ENCODE results near the gene EMC10.

Gene EMC10

DNA sequence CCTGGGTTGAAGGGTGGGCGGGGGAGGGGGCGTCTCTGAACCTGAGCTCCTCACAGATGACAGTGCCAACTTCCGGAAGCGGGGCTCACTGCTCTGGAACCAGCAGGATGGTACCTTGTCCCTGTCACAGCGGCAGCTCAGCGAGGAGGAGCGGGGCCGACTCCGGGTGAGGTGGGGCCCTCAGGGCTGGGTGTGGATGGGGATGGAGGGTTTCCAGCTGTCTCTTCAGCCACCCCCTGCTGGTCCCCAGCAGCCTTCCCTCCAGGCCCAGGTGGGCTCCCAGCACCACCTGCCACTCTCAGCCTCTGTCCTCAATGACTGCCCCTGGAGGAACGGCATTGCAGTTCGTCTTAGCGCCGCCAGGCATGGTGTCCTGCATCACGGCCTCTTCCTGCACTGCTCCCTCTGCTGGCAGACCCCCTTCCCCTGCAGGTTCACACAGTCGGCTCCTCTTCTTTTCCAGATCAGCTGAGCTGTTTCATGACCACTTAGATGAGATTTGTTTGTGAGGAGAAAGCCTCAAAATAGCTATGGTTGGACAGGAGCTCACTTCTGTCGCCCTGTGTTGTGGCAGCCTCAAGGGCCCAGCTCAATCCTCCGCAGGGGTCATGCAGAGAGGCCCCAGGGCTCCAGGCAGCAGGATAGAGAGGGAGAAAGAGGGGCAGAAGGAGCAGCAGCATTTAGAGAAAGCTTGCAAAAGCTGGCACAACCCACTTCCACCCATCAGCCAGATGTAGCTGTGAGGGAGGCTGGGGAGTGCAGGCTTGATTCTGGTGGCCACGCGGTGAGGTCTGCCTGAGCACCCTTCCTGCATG lies 2.8 kb downstream of the EMC10 start:
- no peak for DNase-seq (ENCODE audit: low spot score)

DNA sequence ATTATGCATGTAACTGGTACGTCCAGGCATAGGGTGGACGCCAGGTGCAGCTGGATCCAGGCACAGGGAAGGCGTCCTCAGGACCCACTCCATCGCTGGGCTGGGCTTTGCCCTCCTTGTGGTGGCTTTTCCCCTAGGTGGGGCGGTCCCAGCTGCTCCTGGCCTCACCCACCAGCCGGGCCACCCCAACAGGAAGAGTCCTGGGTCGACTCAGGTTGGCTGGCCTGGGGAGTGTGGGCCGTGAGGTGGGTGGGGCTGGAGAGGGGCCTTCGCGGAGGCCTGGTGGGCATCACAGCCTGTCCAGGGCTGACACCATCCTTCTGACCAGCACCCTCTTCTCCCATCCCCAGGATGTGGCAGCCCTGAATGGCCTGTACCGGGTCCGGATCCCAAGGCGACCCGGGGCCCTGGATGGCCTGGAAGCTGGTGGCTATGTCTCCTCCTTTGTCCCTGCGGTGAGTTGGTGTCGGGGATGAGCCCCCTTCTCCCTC lies 3.5 kb downstream of the EMC10 start:
- no peak for DNase-seq (ENCODE audit: low spot score)

GRCh38 chr19:50480281-50481111 lies 4.2 kb downstream of the EMC10 start:
- no peak for DNase-seq (ENCODE audit: low spot score)

GRCh38 chr19:50481351-50482149 lies 5.2 kb downstream of the EMC10 start:
- DNase-seq (ENCODE audit: low spot score), result no peak

DNA sequence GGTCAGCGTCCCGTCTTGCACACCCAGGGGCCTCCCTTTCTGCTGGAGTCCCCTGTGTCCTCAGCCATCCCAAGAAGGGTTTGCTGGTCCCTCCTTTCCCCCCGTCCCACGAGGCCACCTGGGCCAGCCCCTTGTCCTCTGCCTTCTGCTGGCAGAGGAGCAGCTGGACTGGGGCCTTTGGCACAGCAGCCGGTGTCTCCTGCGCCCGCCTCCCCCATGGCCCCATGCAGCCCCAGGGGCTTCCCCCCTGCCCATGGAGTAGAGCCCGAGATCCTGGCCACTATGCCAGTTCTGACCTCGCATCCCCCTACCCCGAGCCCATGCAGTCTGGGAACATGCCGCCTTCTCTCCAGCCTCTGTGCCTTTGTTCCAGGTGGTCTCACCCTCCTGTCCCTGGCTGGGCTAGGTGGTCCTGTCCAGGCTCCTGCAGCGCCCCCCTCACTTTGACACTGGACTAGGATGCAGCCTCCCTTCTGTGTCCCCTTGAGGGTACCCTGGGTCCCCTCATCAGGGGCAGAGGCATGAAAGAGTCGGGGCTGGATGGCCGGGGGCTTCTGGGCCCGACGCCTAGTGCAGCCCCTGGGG lies 6.1 kb downstream of the EMC10 start:
- DNase-seq (ENCODE audit: low spot score), result no peak

GRCh38 chr19:50482916-50483315 lies 6.6 kb downstream of the EMC10 start:
- no peak for DNase-seq (ENCODE audit: low spot score)

- DNase-seq (ENCODE audit: low spot score), result no peak
Measured at GRCh38 chr19:50485284-50485955, 9.1 kb downstream of the EMC10 start.

- DNase-seq (ENCODE audit: low spot score), result peak; percentile 44
Measured at GRCh38 chr19:50486823-50487515, 10.7 kb downstream of the EMC10 start.

- no peak for DNase-seq (ENCODE audit: low spot score)
Measured at GRCh38 chr19:50488389-50489194, 12.3 kb downstream of the EMC10 start.

DNA sequence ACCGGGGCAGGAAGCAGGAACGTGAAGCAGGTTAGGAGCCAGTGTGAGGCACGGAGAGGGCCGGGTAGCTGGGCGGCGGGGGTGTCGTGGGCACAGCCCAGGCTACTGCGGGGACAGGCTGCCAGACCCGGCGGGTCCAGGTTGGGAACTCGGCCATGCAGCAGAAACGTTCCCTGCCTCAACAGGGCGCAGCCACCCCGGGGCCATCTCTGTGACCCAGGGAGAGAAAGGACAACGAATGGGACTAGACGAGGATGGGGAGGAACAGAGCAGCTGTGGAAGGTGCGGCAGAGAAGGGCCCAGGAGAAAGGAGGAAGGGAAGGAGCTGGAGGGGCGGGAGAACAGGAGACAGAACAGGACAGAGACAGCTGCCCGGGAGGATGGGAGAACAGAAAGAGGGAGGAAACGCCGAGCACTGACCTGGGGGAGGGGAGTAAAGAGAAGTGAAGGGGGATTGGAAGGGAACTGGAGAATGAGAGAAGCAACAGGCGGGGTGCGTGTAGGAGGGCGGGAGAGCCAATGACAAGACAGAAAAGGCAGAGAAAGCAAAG lies 13.2 kb downstream of the EMC10 start:
- DNase-seq (ENCODE audit: low spot score), result no peak

DNA sequence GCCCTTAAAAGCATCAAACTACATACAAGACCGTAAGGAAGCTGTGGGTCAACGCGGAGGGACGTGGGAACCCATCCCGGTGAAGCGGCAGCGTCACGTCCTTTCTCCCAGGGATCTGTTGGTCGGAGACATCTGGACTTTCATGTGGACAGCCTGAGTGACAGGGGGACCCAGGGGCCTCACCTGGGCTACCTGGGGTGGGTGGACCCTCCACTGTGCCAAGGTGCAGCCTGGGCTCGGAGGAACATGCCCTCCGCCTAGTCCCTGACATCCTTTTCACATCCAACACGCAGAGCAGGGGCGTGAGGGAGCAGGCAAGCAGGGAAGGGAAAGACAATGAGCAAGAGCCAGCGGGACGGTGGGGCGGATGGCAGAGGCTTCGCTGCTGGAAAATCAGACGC lies 14.1 kb downstream of the EMC10 start:
- DNase-seq (ENCODE audit: low spot score), result no peak

GRCh38 chr19:50490991-50491472 lies 14.7 kb downstream of the EMC10 start:
- DNase-seq (ENCODE audit: low spot score), result no peak

- no peak for DNase-seq (ENCODE audit: low spot score)
Measured at GRCh38 chr19:50492303-50493052, 16.2 kb downstream of the EMC10 start.

- DNase-seq (ENCODE audit: low spot score), result no peak
Measured at GRCh38 chr19:50493171-50493570, 16.9 kb downstream of the EMC10 start.

- no peak for DNase-seq (ENCODE audit: low spot score)
Measured at GRCh38 chr19:50494186-50495019, 18.1 kb downstream of the EMC10 start.

- DNase-seq (ENCODE audit: low spot score), result no peak
Measured at GRCh38 chr19:50495020-50495531, 18.8 kb downstream of the EMC10 start.
